ENCODE results near the gene CLMN.

Gene CLMN

GRCh38 chr14:95167177-95167576 is 152.5 kb downstream of the CLMN start:
- H3K4me3 ChIP-seq (ENCODE audit: low read depth, low read length) = no peak overlapping the region
- no peak for TF ChIP-seq CTCF (IDR thresholded peaks at IDR 0.05; ENCODE audit: borderline replicate concordance, insufficient read depth, low read depth, low read length)

- H3K4me3 ChIP-seq (ENCODE audit: low read depth, low read length) = no peak overlapping the region
- TF ChIP-seq CTCF (IDR thresholded peaks at IDR 0.05; ENCODE audit: borderline replicate concordance, insufficient read depth, low read depth, low read length) = no peak
Observed at GRCh38 chr14:95165517-95165916, 154.2 kb downstream of the CLMN start.

- no peak overlapping the region for H3K4me3 ChIP-seq (ENCODE audit: low read depth, low read length)
- TF ChIP-seq CTCF (IDR thresholded peaks at IDR 0.05; ENCODE audit: borderline replicate concordance, insufficient read depth, low read depth, low read length) = no peak
Observed at GRCh38 chr14:95164506-95164905, 155.2 kb downstream of the CLMN start.

- H3K4me3 ChIP-seq (ENCODE audit: low read depth, low read length) = no peak overlapping the region
- TF ChIP-seq CTCF (IDR thresholded peaks at IDR 0.05; ENCODE audit: borderline replicate concordance, insufficient read depth, low read depth, low read length) = no peak
Observed at GRCh38 chr14:95163666-95164065, 156.0 kb downstream of the CLMN start.

GRCh38 chr14:95163132-95163531 is 156.6 kb downstream of the CLMN start:
- no peak overlapping the region for H3K4me3 ChIP-seq (ENCODE audit: low read depth, low read length)
- no peak for TF ChIP-seq CTCF (IDR thresholded peaks at IDR 0.05; ENCODE audit: borderline replicate concordance, insufficient read depth, low read depth, low read length)

GRCh38 chr14:95162641-95163040 is 157.1 kb downstream of the CLMN start:
- no peak overlapping the region for H3K4me3 ChIP-seq (ENCODE audit: low read depth, low read length)
- no peak for TF ChIP-seq CTCF (IDR thresholded peaks at IDR 0.05; ENCODE audit: borderline replicate concordance, insufficient read depth, low read depth, low read length)

- peak within 1 kb of the TSS; percentile 92 for H3K4me3 ChIP-seq (ENCODE audit: low read depth, low read length)
- TF ChIP-seq CTCF (IDR thresholded peaks at IDR 0.05; ENCODE audit: borderline replicate concordance, insufficient read depth, low read depth, low read length) = no peak
Observed at GRCh38 chr14:95157327-95158189, 162.2 kb downstream of the CLMN start, which contains the start of gene DICER1. Gene DICER1, minus strand, starts transcription at chr14:95157529. Its CDS starts 24,071 bp downstream, at chr14:95133458.

Data from GM12875 (cell line).